HG03432 (cell line): ENCODE data around the gene TMEM86B.
A peak's percentile ranks its signal among the peaks of the same experiment; 100 is the strongest.

ENCODE experiments used
- ATAC-seq: cut with Tn5 transposase; IDR thresholded peaks from one replicate; pipeline ENCODE4 v1.9.1; 2021; ENCODE audit warnings: mild to moderate bottlenecking, moderate library complexity; ENCODE audit not compliant: unreplicated experiment

The TMEM86B gene

DNA sequence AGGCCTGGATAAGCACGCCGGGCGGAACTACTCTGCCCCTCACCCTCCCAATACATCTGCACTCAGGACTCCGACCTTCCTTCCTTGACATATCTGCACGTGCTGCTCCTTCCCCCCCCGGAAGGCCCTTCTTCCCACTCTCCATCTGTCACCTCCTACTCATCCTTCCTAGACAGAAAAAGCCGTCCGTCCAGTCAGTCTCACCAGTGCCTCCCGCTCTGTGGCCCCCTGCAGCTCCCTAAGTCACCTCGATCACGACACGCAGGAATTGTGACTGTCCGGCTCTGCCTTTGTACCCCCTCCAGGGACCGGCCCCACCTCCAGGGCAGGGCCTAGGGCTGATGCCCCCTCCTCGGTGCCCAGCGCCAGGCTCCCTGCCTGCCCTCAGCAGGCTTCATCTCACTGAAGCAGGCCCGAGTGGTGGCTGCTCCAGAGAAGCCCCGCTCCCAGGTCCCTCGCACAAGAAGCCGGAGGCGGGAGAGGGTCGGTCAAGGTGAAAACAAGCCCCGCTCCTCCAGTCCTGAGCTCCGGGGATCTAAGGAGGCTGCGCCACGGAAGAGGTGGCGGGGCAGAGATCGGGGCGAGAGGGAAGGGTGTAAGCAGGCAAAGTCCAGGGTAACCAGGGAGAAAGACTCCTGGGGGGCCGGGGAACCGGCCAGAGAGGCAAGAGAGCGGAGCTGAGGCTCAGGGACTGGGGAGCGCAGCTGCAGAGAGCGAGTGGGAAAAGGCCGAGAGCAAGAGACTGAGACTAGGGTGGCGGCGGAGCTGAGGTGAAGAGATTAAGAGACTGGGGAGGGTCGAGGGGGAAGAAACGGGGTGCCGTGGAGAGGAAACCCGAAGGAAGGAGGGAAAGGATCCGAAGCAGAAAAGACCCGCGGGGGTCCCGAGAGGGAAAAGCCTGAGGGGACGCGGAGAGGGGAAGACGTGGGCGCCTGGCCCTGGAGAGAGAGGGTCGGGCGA is 29.2 kb upstream of the TMEM86B start:
- ATAC-seq: no peak

DNA sequence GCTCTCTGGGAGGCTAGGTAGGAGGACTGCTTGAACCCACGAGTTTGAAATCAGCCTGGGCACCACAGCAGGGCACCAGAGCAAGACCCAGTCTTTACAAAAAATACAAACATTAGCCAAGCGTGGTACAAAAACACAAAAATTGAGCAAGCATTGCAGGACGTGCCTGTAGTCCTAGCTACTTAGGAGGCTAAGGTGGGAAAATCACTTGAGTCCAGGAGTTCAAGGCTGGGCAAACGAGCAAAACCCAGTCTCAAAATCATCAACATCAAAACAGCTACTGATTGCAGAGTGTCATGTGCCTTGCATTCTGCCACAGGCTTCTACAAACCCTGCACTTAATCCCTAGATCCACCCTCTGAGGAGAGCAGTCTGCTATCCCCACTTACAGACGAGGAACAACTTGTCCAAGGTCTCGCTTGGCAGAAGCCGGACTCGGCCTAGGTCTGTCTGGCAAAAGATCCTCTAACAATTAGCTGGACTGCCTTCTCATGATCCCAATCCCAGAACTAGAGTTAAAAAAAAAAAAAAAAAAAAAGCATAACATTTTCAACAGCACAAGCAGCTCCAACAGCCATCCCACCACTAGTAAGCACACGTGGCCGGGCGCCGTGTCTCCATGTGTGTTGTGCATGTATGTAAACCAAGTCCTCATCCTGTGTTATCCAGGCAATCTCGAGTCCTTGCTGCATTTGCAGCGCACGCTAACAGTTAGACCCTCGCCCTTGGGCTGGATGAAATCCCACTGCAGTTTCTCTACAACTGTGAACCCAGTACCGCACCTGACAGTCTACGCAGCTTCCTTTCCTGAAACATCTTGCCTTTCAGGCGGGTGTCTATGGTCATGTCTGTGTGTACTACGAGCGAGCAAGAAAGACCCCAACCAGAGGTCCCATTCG is 28.2 kb upstream of the TMEM86B start:
- ATAC-seq: no peak

DNA sequence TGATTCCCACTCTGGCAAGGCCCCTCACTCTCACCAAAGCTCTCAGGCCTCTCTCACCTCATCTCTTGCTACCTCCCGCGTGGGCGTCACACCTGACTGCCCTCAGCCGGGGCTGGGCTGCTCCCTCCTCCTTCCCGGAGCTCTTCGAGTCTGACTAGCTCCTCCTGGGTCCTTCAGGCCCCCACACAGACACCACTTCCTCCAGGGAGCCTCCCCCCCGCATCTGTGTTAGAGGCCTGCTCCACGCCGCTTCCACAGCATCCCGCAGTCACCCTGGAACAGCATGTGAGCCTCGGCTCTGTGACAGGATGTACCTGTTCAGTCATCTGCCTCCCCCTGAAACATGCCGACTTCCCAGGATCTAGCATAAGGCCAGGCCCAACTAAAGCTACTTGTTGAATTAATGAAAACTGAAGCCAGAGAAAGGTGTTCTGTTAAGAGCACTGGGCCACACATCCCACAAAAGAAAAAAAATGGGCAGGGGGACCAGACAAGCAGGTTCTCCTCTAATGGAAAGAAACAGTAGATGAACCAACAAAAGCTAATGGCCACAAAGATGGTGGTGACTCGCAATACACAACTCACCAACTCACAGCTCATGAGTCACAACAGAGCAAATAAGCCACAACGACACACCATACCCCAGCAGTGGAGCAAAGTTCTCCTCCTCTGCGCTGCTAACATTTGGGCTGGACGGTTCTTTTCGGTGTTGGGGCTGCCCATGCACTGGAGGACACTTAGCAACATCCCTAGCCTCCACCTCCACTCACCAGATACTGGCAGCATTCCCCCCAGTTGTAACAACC is 27.3 kb upstream of the TMEM86B start:
- no peak for ATAC-seq

DNA sequence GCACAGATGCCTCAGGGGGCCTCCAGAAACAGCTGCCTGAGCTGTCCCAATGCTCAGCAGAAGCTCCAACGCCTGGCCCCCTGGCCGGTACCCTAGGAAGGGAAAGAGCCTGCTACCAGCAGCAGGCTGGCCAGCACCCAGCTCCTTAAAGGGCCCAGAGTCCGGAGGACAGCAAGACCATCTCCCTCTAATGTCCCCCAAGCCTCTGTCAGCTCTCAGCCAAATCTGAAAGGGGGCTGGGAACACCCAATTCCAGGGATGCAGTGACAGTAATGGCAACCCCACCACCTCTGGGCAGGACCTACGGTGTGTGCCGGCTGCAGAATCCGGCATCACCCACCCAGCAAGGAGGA is 26.0 kb upstream of the TMEM86B start:
- ATAC-seq: no peak

DNA sequence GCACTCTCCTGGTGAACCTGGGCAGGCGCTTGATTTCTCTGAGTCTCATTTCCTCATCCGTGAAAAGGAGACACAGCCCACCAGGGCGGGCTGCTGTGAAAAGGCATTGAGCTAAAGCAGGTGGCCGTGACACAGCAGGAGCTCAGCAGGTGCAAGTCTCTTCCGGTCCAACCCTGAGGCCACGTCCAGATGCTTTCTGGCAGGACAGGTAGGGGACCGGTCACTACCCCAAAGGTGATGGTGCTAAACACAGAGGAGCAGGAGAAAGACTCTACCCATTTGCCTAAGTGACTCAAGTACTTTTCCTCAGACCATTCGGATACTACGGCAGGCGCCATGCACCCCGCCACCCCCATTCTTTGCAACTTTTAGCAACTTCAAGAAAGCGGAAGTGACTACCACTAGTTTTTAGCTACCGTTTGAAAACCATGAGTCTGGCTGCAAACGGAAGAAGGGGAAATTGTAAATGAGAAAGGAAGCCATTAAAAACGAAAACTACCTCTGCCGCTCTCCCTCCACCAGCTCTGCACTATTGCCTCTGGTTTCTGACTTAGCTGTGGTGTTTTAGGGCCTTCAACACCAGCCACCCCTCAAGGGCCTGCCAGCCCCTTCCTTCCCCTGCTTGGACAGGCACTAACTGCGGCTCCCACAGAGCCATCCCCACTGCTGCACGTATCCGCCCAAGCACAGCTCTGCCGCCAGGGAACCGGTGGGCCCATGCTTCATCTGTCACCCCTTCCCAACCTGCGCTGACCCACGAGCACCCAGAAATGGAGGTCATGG is 25.5 kb upstream of the TMEM86B start:
- peak; percentile 34 for ATAC-seq

DNA sequence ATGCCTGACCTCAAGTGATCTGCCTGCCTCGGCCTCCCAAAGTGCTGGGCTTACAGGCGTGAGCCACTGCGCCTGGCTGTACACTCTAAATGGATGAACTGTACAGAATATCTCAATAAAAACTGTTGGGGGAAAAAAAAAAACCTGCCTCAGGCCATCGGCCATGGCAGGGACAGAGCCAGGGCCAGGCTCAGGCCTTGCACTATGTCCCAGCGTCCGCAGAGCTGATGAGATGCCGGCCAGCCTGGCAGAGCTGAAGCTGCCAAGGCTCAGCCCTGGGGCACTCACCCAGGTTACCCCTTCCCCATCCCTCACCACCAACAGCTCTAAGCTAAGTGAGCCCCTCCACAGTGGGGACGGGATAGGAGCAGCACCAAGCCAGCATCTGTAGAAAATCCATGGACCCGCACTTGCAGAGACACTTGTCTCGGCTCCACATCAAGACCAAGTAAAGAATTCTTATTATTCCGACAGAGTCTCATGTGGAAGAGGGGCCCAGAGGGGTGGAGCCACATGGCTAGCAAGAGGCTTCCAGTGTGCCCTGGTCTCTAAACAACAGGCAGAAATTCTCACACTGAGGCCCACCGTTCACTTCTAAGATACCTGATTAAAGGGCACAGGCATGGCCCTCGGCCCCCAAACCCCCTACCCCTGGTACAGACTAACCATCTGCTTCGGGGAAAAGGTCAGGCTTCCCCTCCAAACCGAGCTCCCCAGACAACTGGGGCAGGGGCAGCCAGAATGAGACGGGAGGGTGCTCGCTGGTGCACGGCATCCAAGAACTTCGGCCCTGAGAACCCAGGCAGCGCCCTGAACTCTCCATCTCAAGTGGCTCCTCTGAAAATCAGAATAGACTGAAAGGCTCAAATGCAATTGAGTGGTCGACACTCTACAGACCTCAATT is 24.4 kb upstream of the TMEM86B start:
- no peak for ATAC-seq

DNA sequence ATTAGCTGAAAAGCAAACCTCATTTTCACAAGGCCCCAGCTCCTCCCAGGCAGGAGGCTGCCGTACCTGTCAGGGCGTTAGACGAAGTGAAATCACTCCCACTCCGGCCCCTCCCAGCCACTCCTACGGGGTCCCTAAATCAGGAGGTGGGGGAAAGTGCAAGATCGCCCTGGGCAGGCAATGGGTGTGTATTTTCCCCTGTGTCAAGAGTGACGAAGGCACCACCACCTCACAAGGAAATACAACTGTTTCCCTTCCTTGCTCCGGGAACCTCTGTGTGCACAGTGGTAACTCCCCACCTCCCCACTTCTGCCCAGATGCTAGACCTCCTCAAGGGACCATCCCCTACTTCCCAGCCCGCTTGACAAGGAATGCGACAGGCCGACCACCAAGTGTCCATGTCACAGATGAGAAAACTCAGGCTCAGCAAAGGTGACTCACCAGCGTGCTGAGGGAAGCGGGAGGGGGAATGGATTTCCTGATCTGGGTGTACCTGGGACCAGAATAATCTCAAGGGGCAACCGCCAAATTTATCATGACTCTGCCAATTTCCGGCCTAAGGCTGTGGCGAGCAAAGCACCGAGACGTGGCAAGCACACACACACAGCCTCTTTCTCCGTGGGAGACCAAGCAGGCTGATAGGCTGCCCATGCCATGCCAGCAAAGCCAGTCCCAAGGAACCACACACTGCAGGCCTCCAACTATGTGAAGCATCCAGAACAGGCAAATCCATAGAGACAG is 22.9 kb upstream of the TMEM86B start:
- ATAC-seq: no peak

DNA sequence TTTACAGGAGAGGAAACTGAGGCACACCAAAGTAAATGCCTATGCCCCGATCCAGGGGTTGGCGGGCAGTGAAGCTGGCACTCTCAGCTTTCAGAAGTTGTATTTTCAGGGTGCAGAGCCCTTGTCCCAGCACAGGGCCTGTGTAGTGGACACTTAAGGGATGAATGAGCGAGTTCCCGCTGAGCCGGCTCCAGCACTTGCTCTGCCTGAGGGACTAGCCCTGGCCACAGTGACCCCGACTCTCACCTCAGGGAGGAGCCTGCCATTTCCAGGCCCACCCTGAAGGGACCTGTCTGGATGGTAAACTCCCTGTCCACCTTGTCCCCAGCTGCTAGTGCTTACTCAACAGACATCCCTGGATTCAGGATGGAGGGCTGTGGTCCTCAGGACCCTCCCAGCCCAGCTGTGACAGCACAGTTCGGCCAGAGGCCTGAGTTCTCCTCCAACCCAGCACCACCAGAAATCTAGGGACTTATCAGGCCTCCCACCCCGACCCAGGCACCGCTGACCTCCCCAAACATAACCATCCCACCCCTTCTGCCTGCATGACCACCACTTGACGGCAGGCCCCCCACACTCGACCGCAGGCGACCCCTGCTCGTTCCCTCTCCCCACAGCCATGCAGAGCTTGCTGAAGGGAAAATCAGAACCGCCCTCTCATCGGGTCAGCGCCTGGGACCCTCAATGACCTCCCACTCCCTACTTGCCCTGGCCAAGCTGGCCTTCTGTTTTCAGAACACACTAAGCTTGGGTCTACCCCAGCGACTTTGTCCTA is 21.9 kb upstream of the TMEM86B start:
- ATAC-seq: no peak

DNA sequence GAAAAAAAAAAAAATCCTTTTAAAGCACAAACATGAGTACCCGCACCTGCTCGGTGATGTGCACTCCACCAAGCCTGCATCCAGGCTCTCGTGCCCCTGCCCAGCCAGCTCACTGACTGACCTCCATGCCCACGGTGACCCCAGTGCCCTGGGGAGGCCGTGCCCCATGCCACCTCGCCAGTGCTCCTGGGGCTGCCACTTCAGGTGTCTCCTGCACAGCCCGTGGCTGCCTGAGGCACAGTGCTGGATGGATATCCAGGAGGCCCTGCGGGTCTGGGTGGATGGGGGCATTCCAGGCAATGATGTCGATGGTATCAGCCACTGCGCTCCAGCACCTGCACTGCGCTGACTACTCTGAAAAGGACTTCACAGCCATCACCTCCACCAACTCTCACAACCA is 21.3 kb upstream of the TMEM86B start:
- no peak for ATAC-seq

DNA sequence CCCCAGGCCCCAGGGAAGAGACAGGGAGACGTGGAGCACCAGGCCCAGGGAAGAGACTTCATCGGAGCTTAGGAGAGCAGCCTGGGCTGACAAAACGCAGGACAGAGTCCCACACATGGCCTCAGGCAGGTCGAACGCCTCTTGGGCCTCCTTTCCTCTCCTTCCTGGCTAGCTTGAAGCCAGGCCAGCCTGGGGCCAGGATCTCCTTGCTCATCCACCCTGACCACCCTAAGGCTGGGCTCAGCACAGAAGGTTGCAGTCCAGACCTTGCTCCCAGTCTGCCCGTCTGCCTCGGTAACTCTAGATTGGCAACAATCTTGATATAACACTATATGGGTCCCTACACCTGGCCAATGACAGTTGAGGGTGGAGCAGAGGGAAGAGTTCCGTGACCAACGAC is 20.1 kb upstream of the TMEM86B start:
- no peak for ATAC-seq

DNA sequence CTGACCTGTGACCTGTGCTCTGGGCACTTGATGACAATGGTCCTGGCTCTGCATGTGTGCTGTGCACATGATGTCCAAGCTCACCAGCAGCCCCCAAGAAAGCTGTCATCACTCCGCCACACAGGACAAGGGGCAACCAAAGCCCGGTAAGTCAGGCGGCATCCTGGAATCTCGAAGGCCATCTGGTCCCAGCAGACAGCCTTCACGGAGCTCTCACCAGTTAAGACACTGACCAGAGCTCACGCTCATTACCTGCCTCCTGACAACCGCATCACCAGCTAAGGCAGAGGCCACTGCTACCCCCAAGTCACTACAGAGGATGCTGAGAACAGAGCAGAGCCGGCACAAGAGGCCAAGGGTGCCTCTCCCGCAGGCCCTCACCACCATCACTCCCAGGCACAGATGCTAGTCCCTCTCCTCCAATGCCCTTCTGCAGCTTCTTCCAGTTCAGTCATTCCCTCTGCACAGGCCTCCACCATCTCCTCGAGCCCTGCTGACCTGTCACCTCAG is 19.7 kb upstream of the TMEM86B start:
- no peak for ATAC-seq

DNA sequence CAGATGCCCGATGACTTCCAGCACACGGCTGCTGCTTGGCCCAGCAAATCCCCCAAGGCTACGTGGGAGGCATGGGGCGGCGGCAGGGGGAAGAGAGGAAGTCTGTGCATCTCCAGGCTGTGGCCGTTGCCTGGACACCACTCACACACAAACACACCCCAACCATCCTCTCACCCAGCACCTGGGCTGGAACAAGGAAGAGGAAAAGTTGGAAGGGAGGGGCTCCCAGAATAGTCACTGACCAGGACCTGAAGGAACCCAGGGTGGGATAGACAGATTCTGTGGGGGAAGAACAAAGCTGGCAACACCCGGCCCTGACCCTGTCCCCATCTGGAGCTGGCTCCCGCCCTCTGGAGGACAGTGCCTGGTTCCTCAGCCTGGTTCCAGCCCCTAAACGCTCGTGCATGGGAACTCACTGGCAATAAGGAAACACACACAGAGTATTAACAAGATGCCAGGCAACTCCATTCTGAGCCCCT is 19.1 kb upstream of the TMEM86B start:
- no peak for ATAC-seq

DNA sequence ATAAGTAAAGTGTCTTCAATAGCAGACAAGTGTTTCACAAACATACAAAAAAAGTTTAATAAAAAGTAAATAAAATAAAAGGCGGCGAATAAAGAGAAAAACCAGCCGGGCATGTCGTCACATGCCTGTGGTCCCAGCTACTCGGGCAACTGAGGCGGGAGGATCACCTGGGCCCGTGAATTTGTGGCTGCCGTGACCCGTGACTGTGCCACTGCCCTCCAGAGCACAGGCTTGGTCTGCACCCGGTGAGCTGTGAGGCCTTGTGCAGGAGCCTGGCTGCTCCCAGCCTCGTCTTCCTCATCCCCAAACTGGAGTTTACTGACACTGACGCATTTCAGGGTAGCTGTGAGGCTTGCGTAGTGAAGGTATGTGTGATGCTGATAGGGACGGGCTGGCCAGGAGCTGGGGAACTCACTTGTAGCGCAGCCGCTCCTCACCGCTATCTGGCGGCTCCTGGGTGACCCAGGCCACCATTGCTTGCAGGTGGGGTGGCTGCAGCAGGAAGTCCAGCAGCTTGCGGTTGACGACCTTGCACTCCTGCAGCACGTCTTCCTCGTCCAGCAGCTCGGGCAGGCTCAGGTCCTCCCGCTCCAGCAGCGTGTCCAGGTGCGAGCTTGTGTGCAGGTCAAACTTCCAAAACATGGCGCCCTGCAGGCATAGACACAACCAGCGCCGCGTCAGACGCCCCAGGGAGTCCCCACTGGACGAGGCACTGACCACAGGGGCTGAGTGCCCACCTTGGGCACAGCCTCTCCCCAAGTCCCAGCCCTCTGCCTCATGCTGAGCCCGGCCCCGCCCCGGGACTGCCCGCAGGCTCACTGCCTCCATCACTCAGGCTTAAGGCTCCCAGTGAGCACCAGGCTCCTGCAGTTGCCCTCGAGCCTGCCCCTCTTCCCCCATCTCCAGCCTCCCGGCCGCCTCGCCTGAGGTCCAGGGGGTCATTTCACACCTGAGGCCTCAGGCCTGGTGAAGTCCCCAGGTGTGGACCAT is 18.2 kb upstream of the TMEM86B start:
- no peak for ATAC-seq

DNA sequence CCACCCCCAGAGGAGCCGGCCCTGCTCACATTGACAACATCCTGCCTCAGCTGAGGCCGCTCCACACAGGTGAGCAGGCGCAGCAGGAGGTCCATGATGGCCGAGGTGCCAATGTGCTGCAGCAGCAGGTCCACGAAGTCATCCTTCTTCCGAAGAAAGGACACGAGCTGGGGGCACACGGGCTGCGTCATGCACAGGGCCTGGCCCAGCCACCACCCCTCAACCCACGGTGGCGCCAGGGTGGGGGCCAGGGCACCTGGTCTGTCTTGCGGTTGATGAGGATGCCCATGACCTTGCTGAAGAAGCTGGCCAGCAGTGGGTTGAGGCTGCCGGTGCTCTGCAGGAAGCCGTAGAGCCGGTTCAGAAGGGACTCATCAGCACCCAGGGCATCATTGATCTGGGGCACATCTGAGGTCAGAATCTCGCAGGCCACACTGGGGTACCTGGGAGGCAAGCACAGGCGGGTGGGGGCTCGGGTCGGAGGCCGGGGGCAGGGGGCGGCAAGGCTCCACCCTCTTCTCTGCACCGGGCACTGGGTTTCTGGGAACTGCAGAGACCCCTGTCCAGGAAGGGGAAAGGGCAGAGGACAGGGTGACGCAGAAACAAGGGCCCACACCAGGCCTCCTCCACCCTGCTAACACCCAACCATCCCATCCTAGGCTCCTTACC is 16.8 kb upstream of the TMEM86B start:
- ATAC-seq: no peak

DNA sequence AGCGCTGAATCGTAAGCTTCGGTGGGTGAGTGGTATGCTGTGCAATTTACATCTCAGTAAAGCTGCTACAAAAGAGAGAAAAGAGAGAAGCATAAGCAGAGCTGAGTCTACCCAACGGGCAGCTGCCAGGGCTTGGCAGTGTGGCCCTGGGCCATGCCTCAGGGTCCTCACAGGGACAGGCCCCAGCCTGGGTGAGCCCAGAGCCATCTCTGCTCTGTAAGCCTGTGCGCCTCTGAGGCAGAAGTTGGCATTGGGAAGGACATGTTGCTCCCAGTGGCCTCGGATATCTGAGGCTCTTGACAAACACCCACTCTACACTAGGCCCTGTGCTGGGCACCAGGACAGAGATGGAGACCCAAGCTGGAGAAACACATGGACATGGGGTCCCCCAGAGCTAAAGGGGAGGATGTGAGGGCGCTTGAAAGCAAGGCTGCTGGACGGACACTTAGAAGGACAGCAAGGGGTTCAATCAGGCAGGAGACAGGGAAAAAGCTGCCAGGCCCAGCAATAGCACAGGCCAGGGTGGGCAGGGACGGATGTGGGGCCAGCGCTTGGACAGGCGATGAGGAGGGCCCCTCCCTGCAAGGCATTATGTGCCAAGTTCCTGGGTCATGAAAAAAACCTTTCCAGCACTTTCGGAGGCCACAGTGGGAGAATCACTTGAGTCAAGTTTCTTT is 15.6 kb upstream of the TMEM86B start:
- ATAC-seq: no peak
